ENCODE measurements around the gene SDK1. TPM values are rescaled to one million over a fixed set of nuclear protein-coding genes. Genes with fewer than 3 reads are reported as not detected.

SDK1 gene
- total RNA-seq, 1 donor from 2014 or later, result 0.26 TPM

GRCh38 chr7:3943779-3944520 lies 642.9 kb downstream of the SDK1 start:
- TF ChIP-seq CTCF (IDR thresholded peaks at IDR 0.05; ENCODE audit: insufficient read depth, low read length, severe bottlenecking), result no peak
- DNase-seq (ENCODE audit: low read depth), result peak; percentile 28
- H3K36me3 ChIP-seq (ENCODE audit: control insufficient read depth, insufficient read depth, low read length), result no peaks in the 10 kb centered on the region
- H3K4me3 ChIP-seq (ENCODE audit: low read depth, low read length), result no peak overlapping the region
- FAIRE-seq, result no peak
- H3K27me3 ChIP-seq (ENCODE audit: control insufficient read depth, insufficient read depth, low read length), result no peaks in the 10 kb centered on the region

DNA sequence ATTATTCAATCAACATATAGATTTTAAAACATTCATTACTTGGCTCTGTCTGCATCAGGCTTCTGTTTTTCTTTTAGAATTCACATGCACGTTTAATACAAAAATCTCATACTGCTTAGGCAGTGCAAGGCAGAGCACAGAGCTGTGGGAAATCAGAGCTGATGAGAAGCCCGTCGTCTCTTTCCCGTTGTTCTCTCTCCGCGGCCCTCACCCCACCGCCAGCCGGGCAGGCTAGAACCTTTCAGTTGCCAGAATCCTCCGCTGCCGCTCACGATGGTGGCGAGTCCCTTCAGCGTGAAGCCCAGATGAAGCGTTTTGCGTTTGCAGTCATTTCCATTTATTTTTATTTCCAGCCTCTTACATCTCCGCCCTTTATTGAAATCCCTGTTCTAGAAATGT lies 648.2 kb downstream of the SDK1 start:
- no peak overlapping the region for H3K4me3 ChIP-seq (ENCODE audit: low read depth, low read length)
- no peaks in the 10 kb centered on the region for H3K36me3 ChIP-seq (ENCODE audit: control insufficient read depth, insufficient read depth, low read length)
- no peak for TF ChIP-seq CTCF (IDR thresholded peaks at IDR 0.05; ENCODE audit: insufficient read depth, low read length, severe bottlenecking)
- FAIRE-seq (no peak), DNase-seq (ENCODE audit: low read depth) (no peak)
- H3K27me3 ChIP-seq (ENCODE audit: control insufficient read depth, insufficient read depth, low read length), result no peaks in the 10 kb centered on the region

GRCh38 chr7:3950249-3950648 lies 649.2 kb downstream of the SDK1 start:
- Histone ChIP-seq H3K36me3 (ENCODE audit: control insufficient read depth, insufficient read depth, low read length) (no peaks in the 10 kb centered on the region), H3K4me3 (ENCODE audit: low read depth, low read length) (no peak overlapping the region), H3K27me3 (ENCODE audit: control insufficient read depth, insufficient read depth, low read length) (no peaks in the 10 kb centered on the region)
- FAIRE-seq (no peak), DNase-seq (ENCODE audit: low read depth) (no peak)
- TF ChIP-seq CTCF (IDR thresholded peaks at IDR 0.05; ENCODE audit: insufficient read depth, low read length, severe bottlenecking), result no peak

DNA sequence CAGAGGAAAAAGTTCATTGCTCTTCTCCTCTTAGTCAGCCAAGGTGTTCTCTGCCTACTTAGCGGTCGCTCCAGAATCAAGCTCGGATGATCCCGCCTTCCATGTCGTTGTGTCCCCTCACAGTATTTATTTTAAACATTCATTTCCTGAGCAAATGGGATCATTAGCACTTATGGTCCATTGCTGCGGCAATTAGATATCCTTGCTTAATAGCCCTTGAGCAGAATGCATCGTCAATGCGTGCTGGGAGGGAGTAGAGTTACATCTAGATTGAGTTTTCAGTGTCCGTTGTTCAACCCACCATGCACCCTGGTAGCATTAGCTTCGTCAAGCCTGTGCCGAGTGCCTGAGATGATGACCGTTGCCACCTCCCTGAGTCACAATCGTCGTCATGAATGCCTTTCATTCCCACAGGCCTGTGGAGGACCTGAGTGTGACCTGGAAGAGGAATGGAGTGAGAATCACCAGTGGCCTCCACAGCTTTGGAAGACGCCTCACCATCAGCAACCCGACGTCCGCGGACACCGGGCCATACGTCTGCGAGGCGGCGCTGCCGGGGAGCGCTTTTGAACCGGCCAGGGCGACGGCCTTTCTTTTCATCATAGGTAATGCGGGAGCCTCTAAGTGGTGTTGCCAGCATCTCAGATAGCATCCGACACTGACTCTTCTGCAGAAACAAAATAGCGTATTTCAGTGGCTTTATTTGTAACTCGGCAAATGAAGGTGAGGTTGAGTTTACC lies 650.4 kb downstream of the SDK1 start:
- peak; percentile 90 for FAIRE-seq
- TF ChIP-seq CTCF (IDR thresholded peaks at IDR 0.05; ENCODE audit: insufficient read depth, low read length, severe bottlenecking), result no peak
- H3K27me3 ChIP-seq (ENCODE audit: control insufficient read depth, insufficient read depth, low read length), result no peaks in the 10 kb centered on the region
- no peaks in the 10 kb centered on the region for H3K36me3 ChIP-seq (ENCODE audit: control insufficient read depth, insufficient read depth, low read length)
- DNase-seq (ENCODE audit: low read depth), result no peak
- no peak overlapping the region for H3K4me3 ChIP-seq (ENCODE audit: low read depth, low read length)

GRCh38 chr7:3953133-3953532 lies 652.1 kb downstream of the SDK1 start:
- FAIRE-seq (no peak), DNase-seq (ENCODE audit: low read depth) (no peak)
- no peaks in the 10 kb centered on the region for H3K36me3 ChIP-seq (ENCODE audit: control insufficient read depth, insufficient read depth, low read length)
- TF ChIP-seq CTCF (IDR thresholded peaks at IDR 0.05; ENCODE audit: insufficient read depth, low read length, severe bottlenecking), result no peak
- peaks cover 3% of the 10 kb centered on the region for H3K27me3 ChIP-seq (ENCODE audit: control insufficient read depth, insufficient read depth, low read length)
- no peak overlapping the region for H3K4me3 ChIP-seq (ENCODE audit: low read depth, low read length)
